Endometrial microvascular endothelial cells (primary cell): Measurements from ENCODE around the gene RARS2. TPM values are rescaled to one million over a fixed set of nuclear protein-coding genes. Genes with fewer than 3 reads are reported as not detected.

Experiments used
- in situ Hi-C: cut with HindIII; loops from 2 replicates; pipeline ENCODE4 v1.10.0; 2017; ENCODE audit warnings: low sequenced_read_pairs, low pct_unique_long_range_greater_than_20kb; ENCODE audit errors: inconsistent ontology term
- total RNA-seq: library from RNA; depleted of rRNA; stranded (reverse); fragments of >200 nt; gene quantifications from one replicate; pipeline ENCODE4 v1.2.3, GENCODE V29; 2015; ENCODE audit errors: inconsistent ontology term

The RARS2 gene, protein sequence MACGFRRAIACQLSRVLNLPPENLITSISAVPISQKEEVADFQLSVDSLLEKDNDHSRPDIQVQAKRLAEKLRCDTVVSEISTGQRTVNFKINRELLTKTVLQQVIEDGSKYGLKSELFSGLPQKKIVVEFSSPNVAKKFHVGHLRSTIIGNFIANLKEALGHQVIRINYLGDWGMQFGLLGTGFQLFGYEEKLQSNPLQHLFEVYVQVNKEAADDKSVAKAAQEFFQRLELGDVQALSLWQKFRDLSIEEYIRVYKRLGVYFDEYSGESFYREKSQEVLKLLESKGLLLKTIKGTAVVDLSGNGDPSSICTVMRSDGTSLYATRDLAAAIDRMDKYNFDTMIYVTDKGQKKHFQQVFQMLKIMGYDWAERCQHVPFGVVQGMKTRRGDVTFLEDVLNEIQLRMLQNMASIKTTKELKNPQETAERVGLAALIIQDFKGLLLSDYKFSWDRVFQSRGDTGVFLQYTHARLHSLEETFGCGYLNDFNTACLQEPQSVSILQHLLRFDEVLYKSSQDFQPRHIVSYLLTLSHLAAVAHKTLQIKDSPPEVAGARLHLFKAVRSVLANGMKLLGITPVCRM
- 26.7 TPM for total RNA-seq

DNA sequence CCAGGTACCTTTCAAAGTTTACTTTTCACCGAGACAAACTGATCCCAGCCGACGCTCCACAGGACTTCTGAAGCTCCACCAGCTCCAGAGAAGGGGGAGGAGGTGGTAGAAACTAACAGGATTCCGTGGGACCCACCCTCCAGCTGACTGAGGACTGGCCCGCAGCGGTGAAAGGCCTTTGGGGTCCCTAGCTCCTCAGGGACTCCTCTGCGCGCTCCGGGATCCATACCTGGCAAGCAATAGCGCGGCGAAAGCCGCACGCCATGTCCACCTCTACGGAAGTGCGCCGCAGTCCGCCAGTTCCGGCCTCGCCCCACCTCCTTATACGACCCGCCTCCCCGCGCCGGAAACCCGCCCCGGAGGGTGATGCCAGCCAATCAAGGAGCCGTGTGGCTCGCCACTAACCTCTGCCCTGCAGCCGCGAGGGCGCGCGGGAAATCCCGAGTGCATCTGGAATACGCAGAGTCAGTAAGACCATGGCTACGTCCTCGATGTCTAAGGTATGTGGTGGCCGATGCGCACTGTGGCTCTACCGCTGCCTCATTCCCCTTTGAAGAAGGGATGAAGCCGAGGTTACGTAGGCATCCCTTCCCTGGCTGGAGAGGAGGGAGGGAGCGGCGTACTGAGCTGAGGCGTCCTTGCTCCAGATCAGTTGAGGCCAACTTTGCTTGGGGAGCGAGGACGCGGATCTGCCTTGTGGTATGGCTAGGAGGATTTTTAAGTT is at the start of gene RARS2, which contains the start of gene ORC3:
Gene RARS2 (minus strand): TSS at position 295 of the 724 bp plus-strand sequence. CDS start 30 bp downstream, at position 265.
Gene ORC3 (plus strand): TSS at position 443 of the 724 bp plus-strand sequence. CDS start 34 bp downstream, at position 477.
- in situ Hi-C loops, result no loop called here

DNA sequence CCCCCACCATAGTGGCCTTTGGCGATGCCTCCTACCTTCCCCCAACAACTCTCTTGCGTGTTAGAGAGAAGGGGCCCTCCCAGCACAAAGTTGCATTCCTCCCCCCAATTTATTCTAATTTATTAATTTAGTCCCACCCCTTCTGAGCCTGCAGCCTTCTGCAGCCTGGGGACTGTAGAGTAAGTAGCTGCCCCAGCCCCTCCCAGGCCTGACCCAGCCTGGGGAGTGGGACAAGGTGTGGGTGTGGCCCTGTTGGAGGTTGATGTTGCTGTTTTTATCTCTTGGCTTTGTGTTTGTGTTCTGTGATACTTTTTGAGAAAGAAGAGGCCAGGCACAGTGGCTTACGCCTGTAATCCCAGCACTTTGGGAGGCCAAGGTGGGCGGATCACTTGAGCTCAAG is 49.6 kb upstream of the RARS2 start:
- in situ Hi-C loops, result no loop called here

DNA sequence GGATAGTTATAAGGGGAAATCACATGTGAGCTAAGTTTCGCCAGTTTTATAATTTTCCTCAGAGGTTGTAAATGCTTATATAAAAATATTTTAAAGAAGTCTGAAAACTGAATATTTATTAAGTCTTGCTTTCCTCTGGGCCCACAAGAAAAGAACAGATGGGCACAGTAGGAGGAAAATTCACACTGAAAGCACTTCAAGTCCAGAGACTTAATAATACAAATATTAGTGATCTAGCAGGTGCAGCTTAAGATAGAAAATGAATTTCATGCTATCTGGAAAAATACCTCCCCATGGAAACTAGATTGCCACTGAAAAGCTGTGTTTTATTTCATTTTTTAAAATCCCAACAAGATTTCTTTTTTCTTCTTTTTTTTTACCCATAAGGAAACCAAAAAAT is 47.3 kb upstream of the RARS2 start:
- in situ Hi-C loops, result no loop called here

DNA sequence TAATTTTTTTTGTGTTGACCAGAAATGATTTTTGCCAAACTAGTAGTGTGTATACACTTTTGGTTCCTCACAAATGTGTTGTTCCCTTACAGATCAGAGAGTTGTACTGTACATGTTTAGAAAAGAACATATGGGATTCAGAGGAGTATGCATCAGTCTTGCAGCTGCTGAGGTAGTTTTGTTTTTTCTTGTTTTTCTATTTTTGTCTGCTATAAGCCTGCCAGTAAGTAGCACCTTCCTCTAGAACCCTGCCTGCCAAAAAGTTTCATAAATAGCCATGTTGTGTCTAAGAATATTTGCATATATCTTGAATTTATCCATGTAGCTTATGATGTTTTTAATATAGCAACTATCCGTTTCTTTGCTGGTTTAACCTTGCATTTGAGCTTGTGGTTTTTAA is 46.5 kb upstream of the RARS2 start:
- in situ Hi-C loops, result no loop called here

DNA sequence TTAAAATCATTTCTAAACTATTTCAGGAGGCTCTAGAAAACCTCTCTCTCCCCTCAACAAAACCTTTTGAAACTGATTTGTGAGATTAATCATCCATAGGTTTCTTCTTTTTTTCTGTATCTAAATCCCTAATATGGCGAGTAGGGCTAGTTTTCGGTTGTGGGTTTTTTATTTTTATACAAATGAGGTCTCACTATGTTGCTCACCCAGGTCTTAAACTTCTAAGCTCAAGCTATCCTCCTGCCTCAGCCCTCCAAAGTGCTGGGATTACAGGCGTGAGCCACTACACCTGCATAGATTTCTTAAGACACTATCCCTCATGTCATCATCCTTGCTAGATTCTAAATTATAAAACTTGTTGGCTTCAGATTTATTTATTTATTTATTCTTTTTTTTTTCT is 44.1 kb upstream of the RARS2 start:
- in situ Hi-C loops, result no loop called here

DNA sequence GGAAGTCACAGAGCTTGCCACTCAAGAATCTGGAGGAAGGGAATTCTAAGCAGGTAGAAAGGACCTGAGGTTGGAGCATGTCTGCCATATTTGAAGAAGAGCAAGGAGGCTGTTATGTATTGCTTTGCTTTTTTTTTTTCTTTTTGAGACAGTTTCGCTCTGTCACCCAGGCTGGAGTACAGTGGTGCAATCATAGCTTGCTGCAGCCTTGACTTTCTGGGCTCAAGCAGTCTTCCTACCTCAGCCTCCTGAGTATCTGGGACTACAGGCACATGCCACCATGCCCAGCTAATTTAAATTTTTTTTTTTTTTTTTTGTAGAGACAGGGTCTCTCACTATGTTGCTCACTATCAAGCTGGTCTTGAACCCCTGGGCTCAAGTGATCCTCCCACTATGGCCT is 41.0 kb upstream of the RARS2 start:
- in situ Hi-C loops, result no loop called here

DNA sequence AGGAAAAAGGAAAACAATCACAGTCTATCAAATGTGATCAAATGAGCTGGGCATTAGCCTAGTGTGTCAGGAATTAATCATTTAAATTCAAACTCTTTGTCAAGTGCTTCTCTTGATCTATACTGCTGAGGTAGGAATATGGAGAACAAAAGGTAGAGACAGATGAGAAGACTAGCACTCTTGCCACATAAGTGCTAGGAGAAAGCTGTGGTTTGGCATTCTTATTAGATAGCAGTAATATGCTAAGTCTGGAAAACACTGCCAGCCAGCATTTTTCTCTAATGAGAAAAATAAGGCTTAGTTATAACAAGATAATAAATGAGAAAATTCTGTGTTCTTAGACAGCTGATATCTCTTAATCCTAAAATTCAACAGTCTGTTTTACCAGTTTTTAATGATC is 39.1 kb upstream of the RARS2 start:
- in situ Hi-C loops, result no loop called here

DNA sequence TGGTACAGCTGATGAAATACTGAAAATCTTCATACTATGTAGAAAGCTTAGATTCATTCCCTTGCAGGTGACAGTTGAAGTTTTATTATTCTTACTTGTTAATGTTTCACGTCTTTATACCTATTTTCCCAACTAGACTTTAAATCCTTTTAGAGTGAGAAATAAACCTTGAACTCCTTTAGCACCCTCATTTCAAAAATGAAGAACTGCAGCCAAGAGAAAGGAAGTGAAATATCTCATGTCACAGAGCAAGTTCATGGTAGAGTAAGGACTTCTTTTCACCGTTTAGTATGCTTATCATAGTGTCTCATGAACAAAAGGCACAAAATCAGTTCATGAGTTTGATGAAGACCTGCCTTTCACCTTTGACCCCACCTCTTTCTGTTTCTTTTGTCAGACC is 38.6 kb upstream of the RARS2 start:
- in situ Hi-C loops, result no loop called here

DNA sequence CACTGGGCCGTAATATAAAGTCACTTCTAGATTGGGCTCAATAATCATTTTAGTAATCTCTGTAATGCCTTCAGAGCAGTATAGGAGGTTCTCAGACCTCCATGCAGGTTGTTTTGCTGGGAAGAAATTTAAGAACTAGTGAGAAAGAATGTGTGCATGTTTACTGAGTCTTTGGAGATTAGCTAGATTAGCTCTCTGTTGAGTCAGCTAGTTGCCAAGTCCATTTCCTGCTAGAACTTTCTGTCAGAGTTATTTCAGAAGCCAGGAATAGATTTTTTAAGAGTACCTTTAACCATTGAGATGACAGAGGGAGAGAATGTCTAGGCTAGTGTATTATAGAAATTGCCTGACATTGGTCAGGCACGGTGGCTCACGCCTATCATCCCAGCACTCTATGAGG is 33.5 kb upstream of the RARS2 start:
- in situ Hi-C loops, result loop anchor here (25.0 kb wide), 1 partner anchor 211 kb away; the partner anchor contains the start of gene CFAP206

DNA sequence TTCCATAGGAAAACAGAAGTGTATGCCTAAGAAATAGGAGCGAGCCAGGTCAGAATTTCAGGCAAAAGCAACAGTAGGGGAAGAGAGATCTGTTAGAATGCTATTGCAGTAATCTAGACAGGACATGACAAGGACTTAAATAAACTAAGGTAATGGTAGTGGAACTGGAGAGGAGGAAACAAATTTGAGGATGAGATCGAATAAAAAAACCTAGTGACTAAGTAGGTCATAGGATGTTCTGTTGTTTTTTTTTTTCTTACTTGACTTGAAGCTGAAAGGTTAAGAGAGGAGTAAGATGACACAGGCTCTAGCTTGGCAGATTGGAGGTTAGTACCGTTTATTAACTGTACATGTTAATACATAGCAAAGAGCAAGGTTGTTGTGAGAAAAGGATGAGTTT is 28.7 kb upstream of the RARS2 start:
- in situ Hi-C loops, result loop anchor here (25.0 kb wide), 1 partner anchor 206 kb away; the partner anchor contains the start of gene CFAP206

DNA sequence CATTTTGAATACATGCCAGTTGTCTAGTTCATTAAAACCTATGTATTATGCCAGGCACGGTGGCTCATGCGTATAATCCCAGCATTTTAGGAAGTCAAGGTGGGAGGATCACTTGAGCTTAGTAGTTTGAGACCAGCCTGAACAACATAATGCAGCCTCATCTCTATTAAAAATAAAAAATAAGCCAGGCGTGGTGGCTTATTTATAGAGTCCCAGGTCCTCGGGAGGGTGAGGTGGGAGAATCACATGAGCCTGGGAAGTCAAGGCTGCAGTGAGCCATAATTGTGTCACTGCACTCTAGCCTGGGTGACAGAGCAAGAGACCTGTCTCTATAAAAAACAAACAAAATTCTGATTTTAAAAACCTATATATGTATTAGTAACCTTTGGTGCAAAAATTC is 27.6 kb upstream of the RARS2 start:
- in situ Hi-C loops, result loop anchor here (25.0 kb wide), 1 partner anchor 205 kb away; the partner anchor contains the start of gene CFAP206

DNA sequence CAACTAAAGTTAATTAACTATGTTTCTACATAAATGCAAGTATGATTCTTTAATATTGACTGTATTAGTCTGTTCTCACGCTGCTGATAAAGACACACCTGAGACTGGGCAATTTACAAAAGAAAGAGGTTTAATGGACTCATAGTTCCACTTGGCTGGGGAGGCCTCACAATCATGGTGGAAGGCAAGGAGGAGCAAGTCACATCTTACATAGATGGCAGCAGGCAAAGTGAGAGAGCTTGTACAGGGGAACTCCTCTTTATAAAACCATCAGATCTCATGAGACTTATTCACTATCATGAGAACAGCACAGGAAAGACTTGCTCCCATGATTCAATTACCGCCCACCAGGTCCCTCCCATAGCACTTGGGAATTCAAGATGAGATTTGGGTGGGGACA is 23.2 kb upstream of the RARS2 start:
- in situ Hi-C loops, result loop anchor here (25.0 kb wide), 1 partner anchor 201 kb away; the partner anchor contains the start of gene CFAP206

DNA sequence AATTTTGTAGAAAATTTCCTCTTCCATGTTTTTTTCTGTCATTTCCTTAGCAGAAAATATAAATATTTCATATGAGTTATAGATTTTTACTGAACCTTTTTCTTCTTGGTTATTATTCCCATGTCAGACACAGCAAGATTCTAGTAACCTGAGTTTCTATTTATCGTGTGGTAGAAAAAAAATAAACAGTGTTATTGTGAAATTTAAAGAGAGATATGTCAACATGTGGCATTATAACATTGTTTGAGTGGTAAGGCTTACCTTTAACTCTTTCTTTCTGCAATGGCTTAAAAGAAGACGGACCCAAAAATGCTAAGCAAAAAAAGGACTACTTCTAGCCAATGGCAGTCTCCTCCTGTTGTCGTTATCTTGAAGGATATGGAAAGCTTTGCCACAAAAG is 19.0 kb upstream of the RARS2 start:
- in situ Hi-C loops, result loop anchor here (25.0 kb wide), 1 partner anchor 197 kb away; the partner anchor contains the start of gene CFAP206

DNA sequence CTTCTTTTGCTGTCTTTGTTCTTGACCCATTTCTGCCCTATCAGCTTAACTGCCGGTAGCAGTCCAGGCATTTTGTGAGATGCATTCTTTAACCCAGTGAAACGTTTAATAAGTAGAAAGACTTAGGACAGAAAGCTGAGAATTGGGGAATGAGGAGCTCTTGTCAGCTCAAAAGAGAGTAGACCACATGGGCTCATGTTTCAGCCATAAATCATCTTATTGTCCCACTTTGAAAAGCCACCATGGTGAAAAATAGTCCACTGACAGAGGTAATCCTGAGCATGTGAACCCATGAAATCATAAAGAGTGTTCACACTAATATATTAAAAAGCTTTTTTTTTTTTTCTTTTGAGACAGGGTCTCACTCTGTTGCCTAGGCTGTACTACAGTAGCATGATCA is 16.4 kb upstream of the RARS2 start:
- in situ Hi-C loops, result loop anchor here (25.0 kb wide), 1 partner anchor 194 kb away; the partner anchor contains the start of gene CFAP206

DNA sequence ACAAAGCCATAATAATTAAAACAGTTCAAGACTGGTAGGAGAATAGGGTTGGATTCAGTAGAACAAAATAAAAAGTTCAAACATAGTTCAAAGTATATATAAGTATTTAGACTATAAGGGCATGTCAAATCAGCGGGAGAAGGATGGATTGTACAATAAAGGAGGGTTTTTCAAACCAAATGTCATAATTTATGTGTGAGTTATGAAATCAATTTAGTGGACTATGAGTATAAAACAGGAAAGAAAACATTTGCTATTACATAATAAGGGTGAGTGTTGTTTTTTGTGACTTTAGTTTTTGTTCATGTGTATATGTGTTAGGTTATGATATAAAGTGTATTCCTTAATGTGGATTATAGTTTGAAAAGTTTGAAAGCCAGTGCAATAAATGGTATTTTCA is 10.8 kb upstream of the RARS2 start:
- in situ Hi-C loops, result loop anchor here (25.0 kb wide), 1 partner anchor 188 kb away; the partner anchor contains the start of gene CFAP206

DNA sequence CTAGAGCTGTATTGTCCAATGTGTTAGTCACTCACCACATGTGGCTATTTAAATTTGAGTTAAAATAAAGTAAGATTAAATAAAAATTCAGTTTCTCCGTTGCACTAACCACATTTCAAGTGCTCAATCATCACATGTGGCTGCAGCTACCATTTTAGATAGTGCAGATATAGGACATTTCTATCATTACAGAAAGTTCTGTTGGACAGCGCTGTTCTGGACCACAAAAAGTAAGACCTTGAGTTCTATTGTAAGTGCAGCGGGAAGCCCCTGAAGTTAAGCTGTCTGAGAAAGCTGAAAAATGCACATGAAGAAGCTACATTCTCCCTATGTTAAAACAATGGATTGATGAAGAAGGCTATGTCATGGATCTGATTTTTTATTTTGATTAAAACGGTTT is 1.2 kb upstream of the RARS2 start:
- in situ Hi-C loops, result no loop called here

DNA sequence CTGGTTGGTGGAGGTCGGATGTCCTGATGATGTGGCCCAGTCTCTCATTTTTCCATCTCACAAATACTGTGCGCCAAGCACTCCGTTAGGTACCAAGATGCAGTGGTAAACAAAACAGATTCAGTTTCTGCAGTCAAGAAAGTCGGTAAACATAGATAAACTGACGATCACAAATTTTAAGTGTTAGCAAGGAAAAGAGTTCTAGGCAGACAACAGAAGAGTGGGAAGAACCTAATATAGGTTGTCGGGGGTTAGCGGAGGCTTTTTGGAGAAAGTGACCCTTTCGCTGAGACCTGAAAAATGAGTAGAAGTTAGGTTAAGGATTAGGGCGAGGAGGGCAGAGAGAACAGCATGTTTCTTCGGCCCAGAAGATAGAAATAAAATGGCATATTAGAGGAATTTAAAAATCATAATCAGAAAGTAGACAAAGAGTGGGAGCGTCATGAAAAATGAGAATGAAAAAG is 662 bp upstream of the RARS2 start:
- in situ Hi-C loops, result no loop called here

DNA sequence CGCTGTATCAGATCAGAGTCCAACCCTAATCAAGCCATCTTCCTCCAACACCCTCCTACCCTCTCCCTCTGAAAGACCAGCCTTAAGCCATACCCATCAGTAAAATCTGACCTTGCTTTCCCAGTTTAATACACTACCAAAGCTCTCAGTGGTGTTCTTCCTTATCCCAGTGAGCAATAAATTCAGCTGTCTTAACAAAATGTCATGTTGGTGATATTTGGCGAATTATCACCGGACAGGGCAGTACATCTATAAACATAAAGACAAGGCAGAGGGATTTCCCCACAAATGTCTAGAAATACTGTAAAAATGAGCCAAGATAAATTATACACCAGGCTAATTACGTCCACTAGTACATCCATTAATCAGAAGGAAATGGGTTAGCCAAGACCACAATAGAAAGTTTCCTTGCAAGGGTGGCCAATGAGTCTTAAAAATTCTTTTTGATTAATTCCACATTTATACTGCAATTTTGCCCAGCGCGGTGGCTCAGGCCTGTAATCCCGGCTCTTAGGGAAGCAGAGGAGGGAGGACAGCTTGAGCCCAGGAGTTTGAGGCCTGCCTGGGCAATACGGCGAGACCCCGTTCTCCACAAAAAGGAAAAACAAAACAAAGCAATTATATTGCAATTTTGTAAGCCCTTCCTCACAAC is 905 bp downstream of the RARS2 start:
- in situ Hi-C loops, result no loop called here
